Type B pancreatic cell (in vitro differentiated cells): ENCODE results near the gene FOXG1. TPM values are rescaled to one million over a fixed set of nuclear protein-coding genes. Genes with fewer than 3 reads are reported as not detected.

ENCODE experiments used
- DNase-seq: peaks from one replicate; pipeline ENCODE4 v3.0.0; 2021; ENCODE audit warnings: mixed read lengths; ENCODE audit not compliant: unreplicated experiment; ENCODE audit errors: extremely low spot score
- H3K27ac Mint-ChIP-seq: 2 replicates; pipeline ENCODE4 v1.8.0; 2021; ENCODE audit warnings: mild to moderate bottlenecking, mixed read lengths
- H3K27me3 Mint-ChIP-seq: 2 replicates; pipeline ENCODE4 v1.8.0; 2021; ENCODE audit warnings: mixed read lengths
- H3K36me3 Mint-ChIP-seq: 2 replicates; pipeline ENCODE4 v1.8.0; 2021; ENCODE audit warnings: mixed read lengths
- H3K4me1 Mint-ChIP-seq: one replicate; pipeline ENCODE4 v1.8.0; 2021; ENCODE audit warnings: mixed read lengths; ENCODE audit not compliant: unreplicated experiment
- H3K4me3 Mint-ChIP-seq: 2 replicates; pipeline ENCODE4 v1.8.0; 2021; ENCODE audit warnings: mild to moderate bottlenecking, mixed read lengths
- H3K9me3 Mint-ChIP-seq: 2 replicates; pipeline ENCODE4 v1.8.0; 2021; ENCODE audit warnings: mixed read lengths
- CTCF ChIP-seq: fragments of 200-600 bp; sonication (generic); conservative IDR thresholded peaks from 2 replicates; pipeline ENCODE4 v1.5.0; 2021; ENCODE audit warnings: antibody characterized with exemption, mild to moderate bottlenecking
- total RNA-seq: library from RNA; stranded (reverse); gene quantifications from 2 replicates; pipeline ENCODE4 v1.2.1, GENCODE V29; 2021; ENCODE audit warnings: low replicate concordance

FOXG1 gene
- total RNA-seq, 1 donor from 2014 or later, result 1.7 TPM

- no peak for TF ChIP-seq CTCF
- Mint-ChIP-seq H3K9me3 (no peaks in the 10 kb centered on the region), H3K4me1 (peaks cover 20% of the 10 kb centered on the region), H3K4me3 (no peak overlapping the region), H3K36me3 (no peaks in the 10 kb centered on the region), H3K27ac (no peak overlapping the region), H3K27me3 (peaks cover 87% of the 10 kb centered on the region)
- no peak for DNase-seq
Measured at GRCh38 chr14:28755884-28756268, 10.7 kb upstream of the FOXG1 start.

GRCh38 chr14:28756269-28756883, 10.2 kb upstream of the FOXG1 start:
- H3K4me3 Mint-ChIP-seq, result no peak overlapping the region
- no peak for DNase-seq
- no peaks in the 10 kb centered on the region for H3K36me3 Mint-ChIP-seq
- no peak for TF ChIP-seq CTCF
- H3K9me3 Mint-ChIP-seq, result no peaks in the 10 kb centered on the region
- peaks cover 89% of the 10 kb centered on the region for H3K27me3 Mint-ChIP-seq
- no peak overlapping the region for H3K27ac Mint-ChIP-seq
- peaks cover 20% of the 10 kb centered on the region for H3K4me1 Mint-ChIP-seq

- no peak for DNase-seq
- Mint-ChIP-seq H3K27ac (no peak overlapping the region), H3K4me3 (peak overlapping the region; percentile 37), H3K27me3 (peaks cover 92% of the 10 kb centered on the region), H3K36me3 (no peaks in the 10 kb centered on the region), H3K9me3 (no peaks in the 10 kb centered on the region), H3K4me1 (peaks cover 20% of the 10 kb centered on the region)
- peak; percentile 84 for TF ChIP-seq CTCF
Measured at GRCh38 chr14:28756884-28757570, 9.6 kb upstream of the FOXG1 start.

- TF ChIP-seq CTCF, result no peak
Measured at GRCh38 chr14:28757786-28758185, 8.8 kb upstream of the FOXG1 start.

GRCh38 chr14:28758253-28758884, 8.2 kb upstream of the FOXG1 start:
- no peak for TF ChIP-seq CTCF
- peak overlapping the region; percentile 67 for H3K4me3 Mint-ChIP-seq
- peaks cover 97% of the 10 kb centered on the region for H3K27me3 Mint-ChIP-seq
- H3K9me3 Mint-ChIP-seq, result no peaks in the 10 kb centered on the region
- H3K4me1 Mint-ChIP-seq, result peaks cover 20% of the 10 kb centered on the region
- H3K27ac Mint-ChIP-seq, result no peak overlapping the region
- H3K36me3 Mint-ChIP-seq, result no peaks in the 10 kb centered on the region
- DNase-seq, result no peak

More at GRCh38 chr14:28757786-28758185, 8.8 kb upstream of the FOXG1 start:
- no peak for DNase-seq
- Mint-ChIP-seq H3K4me3 (no peak overlapping the region), H3K36me3 (no peaks in the 10 kb centered on the region), H3K4me1 (peaks cover 20% of the 10 kb centered on the region), H3K9me3 (no peaks in the 10 kb centered on the region), H3K27me3 (peaks cover 96% of the 10 kb centered on the region), H3K27ac (no peak overlapping the region)
